Activated CD8-positive, alpha-beta T cell treated with anti-CD3 and anti-CD28 coated beads for 36 hours (primary cell): Measurements from ENCODE around the gene ERP27. TPM values are rescaled to one million over a fixed set of nuclear protein-coding genes. Genes with fewer than 3 reads are reported as not detected.

Experiments
- ATAC-seq: fragments of 200-7000 bp; cut with Tn5 transposase; one replicate; pipeline ENCODE4 v1.10.0; 2021; ENCODE audit warnings: mild to moderate bottlenecking, moderate library complexity
- CTCF ChIA-PET: fragments of 350-600 bp; sonication (Branson Sonifier 250); formaldehyde crosslinking; loops from one replicate; lab custom pipeline; 2021; ENCODE audit warnings: antibody characterized with exemption; lab: Charles Lee
- POLR2A ChIA-PET: fragments of 350-600 bp; sonication (Branson Sonifier 250); formaldehyde crosslinking; loops from one replicate; lab custom pipeline; 2021; ENCODE audit warnings: antibody characterized with exemption; lab: Charles Lee
- DNase-seq: peaks from one replicate; pipeline ENCODE4 v3.0.0-alpha.2; 2020
- H3K27ac Mint-ChIP-seq: one replicate; pipeline ENCODE4 v1.8.0; 2021; ENCODE audit warnings: mild to moderate bottlenecking, mixed read lengths
- H3K27me3 Mint-ChIP-seq: one replicate; pipeline ENCODE4 v1.8.0; 2021; ENCODE audit warnings: mixed read lengths
- H3K36me3 Mint-ChIP-seq: one replicate; pipeline ENCODE4 v1.8.0; 2021; ENCODE audit warnings: low read depth, mixed read lengths
- H3K4me1 Mint-ChIP-seq: one replicate; pipeline ENCODE4 v1.8.0; 2021; ENCODE audit warnings: low read depth, mixed read lengths
- H3K4me3 Mint-ChIP-seq: one replicate; pipeline ENCODE4 v1.8.0; 2021; ENCODE audit warnings: mild to moderate bottlenecking, moderate library complexity, mixed read lengths
- H3K9me3 Mint-ChIP-seq: one replicate; pipeline ENCODE4 v1.8.0; 2021; ENCODE audit warnings: mixed read lengths
- intact Hi-C: fragments of 100-400 bp; cut with micrococcal nuclease; formaldehyde crosslinking; loops from one replicate; pipeline ENCODE4 v1.10.0; 2022
- total RNA-seq, 2 experiments: library from RNA; stranded (reverse); gene quantifications; one replicate each; pipeline ENCODE4 v1.2.3, GENCODE V29; 2021
- TF ChIP-seq, protein P1 (sequence below): fragments of 200-600 bp; IDR thresholded peaks from one replicate; pipeline ENCODE4 v1.8.0; 2022; ENCODE audit warnings: antibody characterized with exemption, mild to moderate bottlenecking

ERP27 gene
- total RNA-seq, 2 experiments from 2014 or later = 2.3 to 3.4 TPM

DNA sequence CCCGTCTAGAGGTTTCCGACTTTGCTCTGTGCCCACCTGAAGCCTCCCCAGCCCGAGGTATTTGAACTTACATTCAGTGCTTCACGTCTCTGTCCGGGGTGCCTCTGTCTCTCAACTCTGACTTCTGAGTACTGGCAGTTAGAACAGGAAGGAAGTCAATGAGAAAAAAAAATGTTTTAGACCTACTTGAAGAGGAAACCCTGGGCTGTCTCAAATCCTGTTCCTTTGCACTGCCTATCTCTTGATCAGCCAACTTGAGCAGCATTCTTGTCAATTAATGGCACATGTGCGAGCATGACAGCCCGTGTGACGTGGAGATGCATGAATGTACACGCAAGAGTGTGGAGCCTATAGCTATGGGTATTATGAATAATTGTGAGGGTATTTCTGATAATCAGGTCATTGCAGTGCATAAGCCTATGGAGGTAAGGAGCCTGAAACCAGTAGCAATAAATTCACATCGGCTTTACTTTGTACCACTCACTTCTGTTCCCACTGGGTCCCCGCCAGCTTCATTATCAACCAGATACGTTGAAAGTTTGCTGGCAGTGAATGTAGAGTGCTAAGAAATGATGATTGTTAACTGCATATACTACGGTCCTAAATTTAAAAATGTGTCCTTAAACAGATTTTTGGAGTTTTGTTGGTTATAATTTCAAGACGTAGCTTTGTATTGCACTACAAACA, 23.3 kb upstream of the ERP27 start, which contains the start of gene ARHGDIB:
ARHGDIB (minus strand) TSS at position 136 of the 687 bp plus-strand sequence. CDS start 10,889 bp downstream, outside the sequence.
- Mint-ChIP-seq H3K4me3 (peak within 1 kb of the TSS; percentile 94), H3K27ac (peak within 1 kb of the TSS; percentile 97), H3K27me3 (no peaks in the 10 kb centered on the region), H3K4me1 (peaks cover 42% of the 10 kb centered on the region), H3K9me3 (no peaks in the 10 kb centered on the region), H3K36me3 (peaks cover 43% of the 10 kb centered on the region)
- ATAC-seq = peak; percentile 79
- ChIA-PET CTCF (interaction anchor here (0.6 to 1.2 kb wide), 5 partner anchors 15 to 562 kb away, joined by 3 to 4 read pairs (median 3); no protein-coding TSS in a partner anchor), POLR2A (interaction anchor here (0.8 to 7.2 kb wide), 15 partner anchors 10 to 192 kb away, joined by 3 to 41 read pairs (median 4); partner anchors contain the start of gene PDE6H)
- peak; percentile 94 for DNase-seq
- intact Hi-C loops = loop anchor here (2.0 to 5.0 kb wide), 3 partner anchors 15 to 187 kb away; a partner anchor contains a TSS
- TF ChIP-seq, protein P1, sequence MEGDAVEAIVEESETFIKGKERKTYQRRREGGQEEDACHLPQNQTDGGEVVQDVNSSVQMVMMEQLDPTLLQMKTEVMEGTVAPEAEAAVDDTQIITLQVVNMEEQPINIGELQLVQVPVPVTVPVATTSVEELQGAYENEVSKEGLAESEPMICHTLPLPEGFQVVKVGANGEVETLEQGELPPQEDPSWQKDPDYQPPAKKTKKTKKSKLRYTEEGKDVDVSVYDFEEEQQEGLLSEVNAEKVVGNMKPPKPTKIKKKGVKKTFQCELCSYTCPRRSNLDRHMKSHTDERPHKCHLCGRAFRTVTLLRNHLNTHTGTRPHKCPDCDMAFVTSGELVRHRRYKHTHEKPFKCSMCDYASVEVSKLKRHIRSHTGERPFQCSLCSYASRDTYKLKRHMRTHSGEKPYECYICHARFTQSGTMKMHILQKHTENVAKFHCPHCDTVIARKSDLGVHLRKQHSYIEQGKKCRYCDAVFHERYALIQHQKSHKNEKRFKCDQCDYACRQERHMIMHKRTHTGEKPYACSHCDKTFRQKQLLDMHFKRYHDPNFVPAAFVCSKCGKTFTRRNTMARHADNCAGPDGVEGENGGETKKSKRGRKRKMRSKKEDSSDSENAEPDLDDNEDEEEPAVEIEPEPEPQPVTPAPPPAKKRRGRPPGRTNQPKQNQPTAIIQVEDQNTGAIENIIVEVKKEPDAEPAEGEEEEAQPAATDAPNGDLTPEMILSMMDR = no peak

DNA sequence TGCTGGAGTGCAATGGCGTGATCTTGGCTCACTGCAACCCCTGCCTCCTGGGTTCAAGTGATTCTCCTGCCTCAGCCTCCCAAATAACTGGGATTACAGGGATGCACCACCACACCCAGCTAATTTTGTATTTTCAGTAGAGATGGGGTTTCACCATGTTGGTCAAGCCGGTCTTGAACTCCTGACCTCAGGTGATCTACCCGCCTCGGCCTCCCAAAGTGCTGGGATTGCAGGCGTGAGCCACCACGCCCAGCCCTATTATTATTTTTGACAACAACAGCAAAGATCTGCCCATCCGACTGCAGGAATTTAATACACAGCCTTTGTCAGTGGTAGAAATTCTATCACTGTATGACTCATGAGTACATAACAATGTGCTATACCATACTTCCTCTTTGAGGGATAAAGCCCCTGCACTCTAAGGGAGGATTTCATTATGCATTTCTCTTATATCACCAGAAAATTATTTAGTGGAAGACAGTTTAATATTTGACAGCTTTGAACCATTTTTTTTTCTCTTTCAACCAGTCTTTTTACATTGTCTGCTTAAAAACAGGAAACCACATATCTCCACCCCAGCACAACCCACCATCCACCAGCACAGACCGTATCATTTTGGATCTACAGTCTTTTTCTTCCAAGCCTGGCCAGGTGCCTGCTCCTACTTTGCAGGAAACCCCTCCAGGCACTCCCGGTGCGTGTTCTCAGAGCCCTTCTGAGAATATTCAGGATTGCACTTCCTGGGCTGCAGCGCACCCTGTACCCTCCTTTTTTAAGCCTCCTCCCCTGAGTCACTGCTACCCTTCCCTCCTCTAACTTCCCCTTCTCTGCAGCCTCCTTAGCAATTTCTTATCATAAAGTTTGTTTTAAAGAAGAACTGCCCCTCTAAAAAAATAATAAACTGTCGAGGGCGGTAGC, 22.5 kb upstream of the ERP27 start:
- Mint-ChIP-seq H3K27ac (peak overlapping the region; percentile 97), H3K27me3 (no peaks in the 10 kb centered on the region), H3K4me3 (peak overlapping the region; percentile 94), H3K9me3 (no peaks in the 10 kb centered on the region), H3K4me1 (peaks cover 44% of the 10 kb centered on the region), H3K36me3 (peaks cover 50% of the 10 kb centered on the region)
- peak; percentile 51 for DNase-seq
- POLR2A ChIA-PET = interaction anchor here (0.8 to 7.2 kb wide), 14 partner anchors 10 to 191 kb away, joined by 3 to 41 read pairs (median 4); partner anchors contain the start of gene PDE6H
- ATAC-seq = peak; percentile 45
- CTCF ChIA-PET = interaction anchor here (0.8 to 1.2 kb wide), 3 partner anchors 20 to 34 kb away, joined by 3 read pairs; no protein-coding TSS in a partner anchor
- TF ChIP-seq, protein P1 = no peak
- intact Hi-C loops = loop anchor here (2.0 to 5.0 kb wide), 3 partner anchors 14 to 186 kb away; a partner anchor contains a TSS

DNA sequence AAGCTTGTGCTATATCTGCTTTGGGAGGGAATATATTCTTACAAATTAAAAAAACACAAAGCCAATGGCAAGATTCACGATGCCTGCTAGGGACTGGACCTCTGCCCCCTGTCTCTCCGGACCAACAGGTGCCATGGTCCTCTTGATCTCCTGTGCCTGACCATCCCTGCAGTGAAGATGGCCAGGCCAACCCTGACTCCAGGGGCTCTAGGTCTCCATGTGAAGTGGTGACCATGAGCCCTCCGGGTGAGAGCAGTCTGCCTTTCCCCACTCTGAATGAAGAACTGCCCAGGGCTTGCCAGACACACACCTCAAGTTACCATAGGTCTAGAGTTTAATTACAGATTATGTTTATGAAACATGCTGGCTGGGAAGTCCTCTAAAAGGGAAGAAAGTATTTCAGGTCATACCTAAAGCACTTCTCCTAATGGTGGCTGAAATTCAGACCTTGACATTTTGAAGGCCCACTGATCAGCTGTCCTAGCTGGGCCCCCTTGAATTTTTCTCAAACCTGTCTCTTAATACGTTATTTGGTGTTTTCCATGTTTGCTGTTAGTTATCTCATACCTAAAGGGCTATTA, 21.7 kb upstream of the ERP27 start:
- intact Hi-C loops = loop anchor here (2.0 to 10.0 kb wide), 4 partner anchors 13 to 565 kb away; a partner anchor contains a TSS
- ATAC-seq = no peak
- Mint-ChIP-seq H3K36me3 (peaks cover 54% of the 10 kb centered on the region), H3K27ac (peak overlapping the region; percentile 97), H3K9me3 (no peaks in the 10 kb centered on the region), H3K27me3 (no peaks in the 10 kb centered on the region), H3K4me3 (peak overlapping the region; percentile 94), H3K4me1 (peaks cover 41% of the 10 kb centered on the region)
- POLR2A ChIA-PET = interaction anchor here (1.0 to 7.2 kb wide), 10 partner anchors 11 to 190 kb away, joined by 3 to 41 read pairs (median 4); partner anchors contain the start of gene ERP27
- DNase-seq = no peak
- TF ChIP-seq, protein P1 = no peak
- CTCF ChIA-PET = interaction anchor here (0.8 to 1.3 kb wide), 3 partner anchors 12 to 33 kb away, joined by 3 to 4 read pairs (median 3); partner anchors contain the start of gene ERP27

DNA sequence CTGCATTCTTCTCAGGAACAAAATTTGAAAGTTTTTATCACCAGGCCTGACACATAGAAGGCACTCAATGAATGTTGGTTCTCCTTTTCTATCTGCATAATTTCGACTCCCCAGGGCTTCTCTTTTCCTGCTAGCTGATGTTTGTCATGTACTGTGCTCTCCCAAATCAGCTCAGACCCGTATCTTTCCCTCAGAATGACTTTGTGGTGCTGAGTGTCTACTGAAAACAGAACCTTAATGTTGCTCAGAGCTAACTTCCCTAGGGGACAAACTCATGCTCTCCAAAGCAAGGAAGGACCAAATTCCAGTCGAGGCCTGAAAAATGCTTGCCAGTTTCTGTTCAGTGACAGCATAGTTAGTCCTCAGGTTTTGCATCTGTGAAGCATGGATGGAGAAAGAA, 21.1 kb upstream of the ERP27 start:
- Mint-ChIP-seq H3K9me3 (no peaks in the 10 kb centered on the region), H3K4me1 (peaks cover 39% of the 10 kb centered on the region), H3K36me3 (peaks cover 58% of the 10 kb centered on the region), H3K27me3 (no peaks in the 10 kb centered on the region), H3K4me3 (peak overlapping the region; percentile 94), H3K27ac (peak overlapping the region; percentile 97)
- TF ChIP-seq, protein P1 = no peak
- DNase-seq (no peak), ATAC-seq (no peak)
- intact Hi-C loops = loop anchor here (10.0 kb wide), 1 partner anchor 565 kb away; no protein-coding TSS in a partner anchor
- POLR2A ChIA-PET = interaction anchor here (1.4 to 7.2 kb wide), 8 partner anchors 11 to 189 kb away, joined by 3 to 41 read pairs (median 7); partner anchors contain the start of gene ERP27
- CTCF ChIA-PET = interaction anchor here (1.2 to 1.5 kb wide), 3 partner anchors 12 to 21 kb away, joined by 3 to 4 read pairs (median 4); partner anchors contain the start of gene ERP27
